NCI-H2081 treated with DMSO at 0.1 percent for 48 hours (cell line): ENCODE measurements around the gene KRT1.

Experiments
- DNase-seq: peaks from one replicate; lab custom pipeline; 2025; lab: John Stamatoyannopoulos, UW

Gene KRT1

GRCh38 chr12:52660934-52661499 lies 19.2 kb downstream of the KRT1 start:
- no peak for DNase-seq

- DNase-seq: no peak
These were observed 20.3 kb downstream of the KRT1 start for GRCh38 chr12:52659951-52660350.

DNA sequence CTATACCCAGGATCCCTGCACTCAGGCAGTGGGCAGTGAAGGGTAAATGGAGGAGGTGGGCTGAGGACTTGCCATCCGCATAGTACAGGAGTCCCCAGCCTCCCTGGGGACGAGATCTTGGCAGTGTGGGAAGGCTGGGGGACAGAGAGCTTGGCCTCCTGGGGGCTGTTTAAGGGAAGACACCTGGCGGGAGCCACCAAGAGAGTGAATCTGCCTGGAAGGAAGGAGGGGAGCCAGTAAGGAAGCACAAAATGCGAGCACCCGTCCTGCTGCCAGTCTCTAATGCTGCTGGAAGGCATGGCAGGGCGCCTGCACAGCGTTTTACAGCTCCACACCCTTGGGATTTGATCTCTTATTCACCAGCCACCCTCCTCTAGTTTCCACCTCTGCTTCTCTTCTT lies 20.8 kb downstream of the KRT1 start:
- DNase-seq: no peak

- no peak for DNase-seq
These were observed 22.0 kb downstream of the KRT1 start for GRCh38 chr12:52658196-52658595.

GRCh38 chr12:52657250-52657902 lies 22.8 kb downstream of the KRT1 start:
- DNase-seq: no peak

GRCh38 chr12:52656616-52657015 lies 23.6 kb downstream of the KRT1 start:
- DNase-seq: no peak

DNA sequence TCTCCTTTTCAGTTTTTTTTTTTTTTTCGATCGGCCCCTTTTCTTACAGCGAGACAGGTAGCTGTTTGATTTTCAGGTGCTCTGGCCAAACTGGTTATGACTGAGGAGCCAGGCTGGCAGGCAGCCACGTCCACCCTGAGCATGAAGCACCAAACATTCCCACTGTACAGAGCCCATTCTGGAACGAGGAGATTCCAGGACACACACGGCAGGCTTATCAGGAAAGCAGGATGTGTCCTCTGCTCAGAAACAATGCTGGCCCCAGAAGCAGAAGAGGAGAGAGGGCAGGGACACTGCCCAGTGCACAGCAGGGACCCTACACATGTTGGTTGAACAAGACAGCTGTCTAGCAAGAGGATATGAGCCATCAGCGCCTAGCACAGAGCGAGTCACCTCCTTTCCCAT lies 24.5 kb downstream of the KRT1 start:
- DNase-seq: no peak

DNA sequence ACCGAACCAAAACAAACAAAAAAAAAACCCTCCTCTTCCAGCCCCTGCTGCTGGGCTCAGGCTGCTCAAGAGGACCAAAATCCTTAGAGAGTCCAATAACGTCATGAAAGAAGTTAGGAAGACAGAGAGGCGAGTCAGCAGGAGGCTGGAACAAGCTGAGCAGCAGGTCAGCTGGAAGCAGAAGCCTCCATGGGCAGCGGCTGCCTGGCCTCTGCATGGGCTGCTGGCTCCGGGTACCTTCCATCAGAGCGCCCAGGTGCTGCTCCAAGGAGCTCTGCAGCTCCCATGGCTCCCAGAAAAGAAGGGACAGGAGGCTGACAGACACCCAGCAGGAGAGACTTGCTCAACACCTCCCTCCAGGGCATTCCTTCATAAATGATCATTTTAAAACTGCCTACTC lies 25.0 kb downstream of the KRT1 start:
- no peak for DNase-seq

GRCh38 chr12:52651726-52652261 lies 28.4 kb downstream of the KRT1 start, which contains the start of gene KRT2:
KRT2 (minus strand) TSS chr12:52652211; CDS start chr12:52652142, 69 bp downstream.
- no peak for DNase-seq

DNA sequence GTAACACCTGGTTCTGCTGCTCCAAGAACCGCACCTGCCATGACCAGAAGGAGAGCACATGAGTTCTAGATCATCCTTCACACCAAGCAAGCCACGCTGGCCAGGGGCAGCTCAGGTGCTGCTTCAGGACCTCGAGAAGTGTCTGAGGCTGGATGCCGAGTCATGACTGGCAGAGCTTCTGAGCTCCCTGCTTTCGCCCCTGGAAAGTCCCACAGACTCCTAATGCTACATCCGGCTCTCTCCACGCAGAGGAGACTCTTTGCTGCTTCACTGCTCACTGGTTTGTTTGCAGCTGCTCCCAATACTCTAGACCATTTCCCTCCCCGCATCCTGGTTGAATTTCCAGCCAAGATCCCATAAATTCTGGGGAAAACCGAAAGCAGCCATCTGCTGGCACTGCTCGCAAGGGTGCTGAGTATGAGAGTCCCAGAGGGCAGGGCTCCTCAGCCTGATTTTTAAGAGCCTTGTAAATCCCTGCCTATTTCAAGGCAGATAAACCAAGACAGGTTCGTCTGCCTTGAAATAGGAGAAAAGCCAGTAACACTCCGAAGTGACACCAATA lies 29.6 kb downstream of the KRT1 start:
- no peak for DNase-seq

DNA sequence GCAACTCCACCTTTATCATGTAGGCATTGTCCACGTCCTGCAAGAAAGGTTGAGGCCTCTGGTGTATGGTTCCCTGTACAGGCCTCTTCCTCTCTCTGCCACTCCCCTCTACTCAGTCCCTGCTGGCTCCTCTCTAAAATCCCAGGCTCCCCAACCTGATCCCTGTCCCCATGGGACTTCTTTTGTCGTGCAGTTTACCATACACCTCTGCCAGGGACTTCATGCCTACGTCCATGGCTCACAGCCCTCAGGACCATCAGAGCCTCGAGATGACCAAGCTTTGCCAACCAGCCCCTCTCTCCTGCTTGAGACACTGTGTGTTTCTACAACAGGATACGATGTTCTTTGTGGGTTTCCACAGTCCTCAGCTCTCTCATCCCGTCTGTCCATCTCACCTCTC lies 31.1 kb downstream of the KRT1 start:
- DNase-seq: no peak

DNA sequence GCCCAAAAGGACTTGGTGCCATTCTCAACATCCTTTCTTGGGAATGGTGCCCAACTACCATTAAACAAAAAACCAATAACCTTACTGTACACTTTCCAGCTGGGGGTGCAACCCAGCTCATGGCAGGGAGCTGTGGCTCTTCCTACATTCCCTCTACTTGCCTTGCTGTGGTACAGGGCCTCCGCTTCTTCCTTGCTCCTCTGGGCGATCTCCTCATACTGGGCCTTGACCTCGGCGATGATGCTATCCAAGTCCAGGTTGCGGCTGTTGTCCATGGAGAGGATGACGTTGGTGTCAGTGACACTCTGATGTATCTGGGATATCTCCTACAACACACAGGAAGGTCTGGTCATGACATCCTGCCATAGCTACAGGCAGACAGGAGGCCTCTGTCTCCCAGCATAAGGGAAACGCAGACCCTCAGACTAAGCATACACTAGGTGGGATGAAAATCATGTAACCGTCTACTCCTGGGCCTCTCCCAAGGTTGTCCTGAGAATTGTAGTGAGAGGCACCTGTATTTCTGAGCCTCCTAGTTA lies 32.1 kb downstream of the KRT1 start:
- DNase-seq: no peak

DNA sequence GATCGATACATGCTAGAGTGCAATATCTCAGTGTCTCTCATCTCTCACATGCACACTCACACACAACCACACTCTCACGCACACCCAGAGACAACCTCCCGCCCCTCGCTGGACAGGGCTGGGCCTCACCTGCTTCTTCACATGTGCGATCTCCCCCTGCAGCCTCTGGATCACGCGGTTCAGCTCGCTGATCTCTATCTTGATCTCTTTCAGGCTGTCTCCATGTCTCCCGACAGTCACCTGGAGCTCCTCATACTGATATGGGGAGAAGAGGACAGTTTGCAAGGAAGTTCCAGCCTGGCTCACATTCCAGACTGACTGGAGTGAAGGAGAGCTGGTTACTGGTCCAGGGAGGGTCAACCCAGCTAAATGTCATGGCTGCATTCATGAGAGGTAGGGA lies 32.6 kb downstream of the KRT1 start:
- DNase-seq: no peak

GRCh38 chr12:52646613-52647012 lies 33.6 kb downstream of the KRT1 start:
- no peak for DNase-seq

DNA sequence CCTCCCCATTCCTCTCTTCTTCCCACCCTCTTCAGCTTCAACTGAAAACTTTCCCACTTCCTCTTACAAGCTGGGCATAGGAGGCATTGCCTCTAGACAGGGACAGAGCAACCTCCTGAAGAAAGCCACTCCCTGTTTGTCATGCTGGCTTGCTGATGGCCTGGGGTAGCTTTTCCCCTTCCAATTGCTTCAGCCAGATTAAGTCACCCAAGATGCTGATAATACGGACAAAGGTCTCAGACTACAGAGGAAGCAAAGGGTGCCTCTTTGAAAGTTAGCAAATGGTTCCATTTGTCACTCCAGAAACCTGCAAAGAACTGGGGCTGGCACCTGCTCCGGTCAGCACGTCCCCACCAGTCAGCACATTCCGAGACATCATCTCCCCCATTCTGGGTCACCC lies 34.2 kb downstream of the KRT1 start:
- DNase-seq: no peak

DNA sequence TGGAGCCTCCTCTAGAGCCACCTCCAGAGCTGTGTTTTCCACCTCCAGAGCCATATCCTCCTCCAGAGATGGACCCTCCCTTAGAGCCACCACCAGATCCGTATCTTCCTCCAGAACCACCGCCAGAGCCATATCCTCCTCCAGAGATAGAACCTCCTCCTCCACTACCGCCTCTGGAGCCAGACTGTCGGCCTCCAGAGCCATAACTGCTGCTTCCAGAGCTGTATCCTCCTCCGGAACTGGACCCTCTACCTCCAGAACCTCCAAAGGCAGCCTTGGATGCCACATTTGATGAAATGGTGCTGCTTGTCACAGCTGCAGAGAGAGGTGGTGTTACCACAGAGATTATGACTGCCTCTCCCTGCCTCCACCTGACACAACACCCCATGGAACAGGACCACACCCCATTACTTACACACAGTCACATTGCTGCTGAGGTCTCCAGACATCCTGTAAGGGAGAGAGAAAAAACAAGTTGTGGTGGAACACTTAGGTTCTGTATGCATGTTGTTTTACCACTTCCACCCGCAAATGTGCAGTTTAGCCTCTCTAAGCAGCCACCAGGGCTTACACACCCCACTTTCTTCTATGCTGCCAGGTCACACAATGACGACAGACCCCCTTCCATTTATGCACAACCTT lies 35.0 kb downstream of the KRT1 start:
- no peak for DNase-seq

DNA sequence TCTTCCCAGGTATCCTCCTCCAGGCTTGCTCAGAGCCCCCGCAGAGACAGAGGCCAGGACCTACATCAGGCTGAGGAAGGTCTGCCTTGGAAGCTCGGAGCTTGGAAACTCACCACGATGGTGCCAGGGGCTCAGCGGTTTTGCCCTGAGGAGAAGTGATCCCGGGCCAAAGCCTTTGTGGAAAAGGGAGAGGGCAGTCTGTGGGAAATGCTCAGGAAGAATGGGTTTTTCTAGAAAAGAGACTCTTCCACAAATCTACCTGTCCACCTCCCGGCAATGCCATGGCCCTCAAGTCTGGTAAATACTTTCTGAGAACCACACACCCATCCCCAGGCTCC lies 36.2 kb downstream of the KRT1 start:
- no peak for DNase-seq

DNA sequence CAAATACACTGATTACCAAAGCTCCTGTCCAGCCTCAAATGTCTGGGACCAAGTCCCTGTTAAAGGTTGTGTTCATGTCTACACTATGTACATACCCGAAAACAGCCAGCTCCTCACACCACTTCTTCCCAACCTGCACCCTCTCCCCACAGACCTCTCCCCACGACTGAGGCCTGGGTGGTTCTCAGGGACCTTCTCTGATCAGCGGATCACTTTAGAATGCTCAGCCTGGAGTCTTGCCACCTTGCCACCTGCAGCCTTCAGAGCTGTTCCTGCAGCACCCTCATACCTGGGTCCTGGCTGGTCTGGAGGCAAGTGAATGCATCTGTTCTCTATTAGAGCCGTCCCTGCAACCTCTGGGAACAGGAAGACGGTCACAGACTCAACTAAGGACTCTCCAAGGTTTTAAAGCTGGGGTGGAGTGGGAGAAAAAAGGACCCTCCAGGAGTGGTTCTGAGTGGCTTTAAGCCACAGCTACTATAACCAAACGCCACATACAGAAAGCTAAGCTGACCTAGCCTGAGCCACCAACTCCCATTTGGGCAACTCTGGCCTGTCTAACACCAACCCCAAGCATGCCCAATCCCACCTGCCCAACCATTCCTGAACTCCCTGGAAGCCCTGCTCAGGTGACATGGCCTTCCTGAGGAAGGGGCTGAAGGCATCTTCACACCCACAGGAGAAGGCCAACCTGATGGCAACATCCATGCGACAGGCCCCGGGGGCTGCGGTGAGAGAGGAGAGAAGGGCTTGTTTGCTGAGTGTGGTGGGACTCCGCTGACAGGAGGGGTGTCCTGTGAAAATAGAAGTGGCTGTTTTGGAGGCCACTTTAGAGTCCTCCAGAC lies 36.8 kb downstream of the KRT1 start:
- no peak for DNase-seq

DNA sequence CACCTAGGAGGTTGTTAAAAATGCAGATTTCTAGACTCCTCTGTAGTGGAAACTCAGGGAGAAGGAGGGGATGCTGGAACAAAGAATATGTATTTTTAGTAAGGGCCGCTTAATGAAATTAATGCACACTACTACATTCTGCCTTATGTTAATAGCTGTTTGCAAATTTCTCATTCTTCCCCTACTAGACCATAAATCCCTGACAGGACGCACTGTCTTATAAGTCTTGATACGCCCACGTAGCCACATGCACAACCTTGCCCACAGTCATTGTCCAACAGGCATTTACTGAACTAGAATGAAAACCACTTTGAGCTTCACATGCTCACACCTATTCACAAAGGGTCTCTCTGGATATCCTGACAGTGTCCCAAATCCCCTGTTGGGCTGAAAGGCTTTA lies 38.7 kb downstream of the KRT1 start:
- DNase-seq: no peak

GRCh38 chr12:52637299-52637698 lies 42.9 kb downstream of the KRT1 start:
- DNase-seq: no peak

DNA sequence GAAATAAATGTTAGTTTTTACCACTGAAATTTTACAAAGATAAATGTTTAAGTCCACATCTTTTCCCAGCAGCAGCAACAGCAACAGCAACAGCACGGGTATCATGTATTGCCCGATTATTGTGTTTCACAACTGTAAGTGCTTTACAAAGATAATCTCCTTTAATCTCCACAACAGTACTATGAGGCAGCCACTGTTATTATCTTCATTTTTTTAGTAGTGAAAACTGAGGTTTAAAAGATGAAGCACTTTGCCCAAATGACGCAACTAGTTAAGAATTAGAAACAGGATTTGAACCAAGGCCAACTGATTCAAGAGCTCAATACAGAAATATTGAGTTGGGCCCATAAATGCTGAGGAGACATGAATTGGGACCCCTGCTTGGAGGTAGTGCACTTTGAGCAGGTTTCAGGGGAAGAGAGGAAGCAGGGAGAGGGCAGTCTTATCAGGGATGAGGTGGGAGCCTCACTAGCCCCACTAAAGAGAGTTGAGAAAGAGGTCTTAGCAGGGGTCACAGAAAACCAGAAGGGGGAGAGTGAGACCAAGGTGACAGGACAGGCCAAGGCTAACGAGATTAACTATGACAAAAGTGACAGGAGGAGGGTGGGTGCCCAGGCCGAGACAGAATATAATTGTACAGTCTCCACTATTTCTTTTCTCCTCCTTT lies 43.5 kb downstream of the KRT1 start:
- no peak for DNase-seq
